Measurements from ENCODE around the gene FGD5. TPM values are rescaled to one million over a fixed set of nuclear protein-coding genes. Genes with fewer than 3 reads are reported as not detected.
A peak's percentile ranks its signal among the peaks of the same experiment; 100 is the strongest.

The FGD5 gene
- total RNA-seq, 6 donors from 2014 or later: 26.8 to 90.4 (median 57.2) TPM

DNA sequence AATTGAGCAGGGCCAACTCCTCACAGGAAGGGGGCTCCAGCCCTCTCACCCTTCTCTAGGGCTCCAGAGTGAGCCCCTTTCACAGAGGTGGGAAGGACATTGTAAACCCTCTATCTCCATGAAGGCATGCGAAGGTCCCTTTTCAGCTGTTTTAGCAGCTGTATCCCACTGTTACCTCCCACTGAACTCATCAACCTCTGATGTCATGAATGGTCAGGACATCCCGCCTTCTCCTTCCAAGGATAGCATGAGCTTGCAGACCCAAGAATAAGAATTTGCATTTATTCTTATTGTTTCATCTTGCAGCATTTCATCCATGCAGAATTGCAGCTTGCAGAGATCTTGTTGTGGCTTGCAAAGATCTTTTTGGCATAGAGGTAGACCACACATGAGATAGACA, 24.3 kb upstream of the FGD5 start:
- Histone ChIP-seq H3K27ac (peak overlapping the region in 1 of 4 donors; percentile 69), H3K4me3 (no peak overlapping the region), H3K36me3 (no peaks in the 10 kb centered on the region), H3K9me3 (no peaks in the 10 kb centered on the region), H3K27me3 (no peaks in the 10 kb centered on the region), H3K4me1 (peaks cover 12 to 16% (median 14%) of the 10 kb centered on the region in 4 donors)
- ATAC-seq (ENCODE audit: low FRiP score in 2 of 2): no peak
- 81 to 86% methylated on average over 2 of the region's 2 CpGs for WGBS, 2 donors
- TF ChIP-seq EP300 (IDR thresholded peaks at IDR 0.05): no peak
- TF ChIP-seq, protein P1, sequence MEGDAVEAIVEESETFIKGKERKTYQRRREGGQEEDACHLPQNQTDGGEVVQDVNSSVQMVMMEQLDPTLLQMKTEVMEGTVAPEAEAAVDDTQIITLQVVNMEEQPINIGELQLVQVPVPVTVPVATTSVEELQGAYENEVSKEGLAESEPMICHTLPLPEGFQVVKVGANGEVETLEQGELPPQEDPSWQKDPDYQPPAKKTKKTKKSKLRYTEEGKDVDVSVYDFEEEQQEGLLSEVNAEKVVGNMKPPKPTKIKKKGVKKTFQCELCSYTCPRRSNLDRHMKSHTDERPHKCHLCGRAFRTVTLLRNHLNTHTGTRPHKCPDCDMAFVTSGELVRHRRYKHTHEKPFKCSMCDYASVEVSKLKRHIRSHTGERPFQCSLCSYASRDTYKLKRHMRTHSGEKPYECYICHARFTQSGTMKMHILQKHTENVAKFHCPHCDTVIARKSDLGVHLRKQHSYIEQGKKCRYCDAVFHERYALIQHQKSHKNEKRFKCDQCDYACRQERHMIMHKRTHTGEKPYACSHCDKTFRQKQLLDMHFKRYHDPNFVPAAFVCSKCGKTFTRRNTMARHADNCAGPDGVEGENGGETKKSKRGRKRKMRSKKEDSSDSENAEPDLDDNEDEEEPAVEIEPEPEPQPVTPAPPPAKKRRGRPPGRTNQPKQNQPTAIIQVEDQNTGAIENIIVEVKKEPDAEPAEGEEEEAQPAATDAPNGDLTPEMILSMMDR (IDR thresholded peaks at IDR 0.05): no peak
- no peak for TF ChIP-seq POLR2AphosphoS5 (IDR thresholded peaks at IDR 0.05)
- no peak for TF ChIP-seq POLR2A (IDR thresholded peaks at IDR 0.05)
- DNase-seq: no peak

DNA sequence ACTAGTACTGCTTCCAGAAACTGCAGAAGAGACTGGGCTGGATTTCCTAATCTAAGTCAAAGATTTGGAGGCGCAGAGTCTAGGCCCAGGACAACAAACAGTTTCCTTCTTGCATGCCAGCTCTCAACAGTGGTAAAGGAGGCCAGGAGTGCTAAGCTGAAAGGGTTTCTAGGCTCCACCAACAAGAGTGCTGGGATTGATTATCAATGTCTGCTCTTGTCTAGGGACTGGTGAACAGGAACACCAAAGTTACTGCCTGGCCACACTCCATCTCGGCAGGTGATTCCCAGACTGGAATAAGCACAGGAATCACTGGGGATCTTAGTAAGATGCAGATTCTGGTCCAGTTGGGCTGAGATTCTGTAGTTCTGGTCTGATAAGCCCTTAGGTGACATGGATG, 22.8 kb upstream of the FGD5 start:
- no peak for DNase-seq

DNA sequence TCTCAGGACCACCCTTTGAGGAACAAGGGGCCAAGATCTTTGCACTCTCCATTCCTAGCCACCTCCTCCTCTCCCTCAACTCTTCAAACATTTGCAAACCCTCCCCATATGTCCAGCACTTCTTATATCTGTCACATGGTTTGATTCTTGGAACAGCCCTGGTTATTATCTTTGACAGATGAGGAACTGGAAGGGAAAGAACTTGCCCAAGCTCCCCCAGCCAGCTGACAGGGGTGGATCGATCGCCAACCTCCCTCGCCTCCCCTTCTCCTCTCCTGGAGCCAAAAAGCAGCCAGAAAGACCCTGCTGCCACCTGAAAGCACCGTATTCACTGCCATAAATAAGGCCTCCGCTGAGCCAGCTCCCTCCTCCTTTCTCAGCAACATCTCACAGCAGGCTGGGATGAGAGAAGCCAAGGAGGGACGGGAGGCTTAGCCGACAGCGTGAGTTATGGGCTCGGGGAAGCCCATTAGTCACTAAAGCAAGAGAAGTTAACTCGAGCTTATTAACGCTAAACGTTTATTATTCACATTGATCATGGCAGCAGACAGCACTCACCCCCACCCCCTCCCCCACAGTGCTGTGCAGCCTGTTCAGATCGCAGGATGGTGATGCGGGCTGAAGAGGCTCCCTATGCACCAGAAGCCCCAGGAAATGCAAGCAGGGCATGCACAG, 22.2 kb upstream of the FGD5 start:
- Histone ChIP-seq H3K27ac (peak overlapping the region in 1 of 4 donors; percentile 61), H3K27me3 (no peaks in the 10 kb centered on the region), H3K9me3 (no peaks in the 10 kb centered on the region), H3K4me1 (peaks cover 10 to 16% (median 11%) of the 10 kb centered on the region in 4 donors), H3K36me3 (no peaks in the 10 kb centered on the region), H3K4me3 (no peak overlapping the region)
- 64 to 69% methylated on average over 12 to 14 of the region's 14 CpGs for WGBS, 2 donors
- no peak for TF ChIP-seq EP300 (IDR thresholded peaks at IDR 0.05)
- TF ChIP-seq, protein P1 (IDR thresholded peaks at IDR 0.05): no peak
- no peak for TF ChIP-seq POLR2AphosphoS5 (IDR thresholded peaks at IDR 0.05)
- no peak for TF ChIP-seq POLR2A (IDR thresholded peaks at IDR 0.05)
- DNase-seq: peak in 1 of 2 donors; percentile 15
- ATAC-seq (ENCODE audit: low FRiP score in 2 of 2): no peak

More for the DNA sequence above, 22.8 kb upstream of the FGD5 start:
- TF ChIP-seq EP300 (IDR thresholded peaks at IDR 0.05) (no peak), POLR2A (IDR thresholded peaks at IDR 0.05) (no peak)
- Histone ChIP-seq H3K4me3 (no peak overlapping the region), H3K4me1 (peaks cover 12 to 16% (median 14%) of the 10 kb centered on the region in 4 donors), H3K36me3 (no peaks in the 10 kb centered on the region), H3K27me3 (no peaks in the 10 kb centered on the region), H3K9me3 (no peaks in the 10 kb centered on the region), H3K27ac (peak overlapping the region in 1 of 4 donors; percentile 61)
- 46 to 70% methylated on average over 1 to 2 of the region's 2 CpGs for WGBS, 2 donors
- no peak for ATAC-seq (ENCODE audit: low FRiP score in 2 of 2)

DNA sequence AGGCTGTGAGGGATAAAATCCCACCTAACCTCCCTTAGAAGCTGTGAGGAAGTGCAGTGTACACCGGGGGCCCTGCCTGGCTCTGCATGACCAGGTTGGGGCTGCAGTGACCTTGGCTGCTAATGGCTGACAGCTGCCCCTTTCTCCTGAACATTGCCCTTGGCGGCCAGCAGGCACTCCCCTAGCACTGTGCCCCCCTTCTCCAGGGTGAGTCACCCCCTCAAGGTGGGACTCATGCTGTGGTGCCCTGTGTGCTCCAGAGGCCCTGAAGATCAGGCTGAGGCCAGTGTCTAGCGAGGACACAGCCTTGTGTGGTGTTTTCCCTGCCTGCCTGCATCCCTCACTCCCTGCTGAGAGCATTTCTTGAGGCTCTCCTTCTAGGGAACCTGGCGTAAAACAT, 21.0 kb upstream of the FGD5 start:
- no peaks in the 10 kb centered on the region for H3K9me3 ChIP-seq
- no peak for ATAC-seq (ENCODE audit: low FRiP score in 2 of 2)
- no peaks in the 10 kb centered on the region for H3K27me3 ChIP-seq
- H3K4me3 ChIP-seq: no peak overlapping the region
- peak in 1 of 2 donors; percentile 17 for DNase-seq
- H3K27ac ChIP-seq: no peak overlapping the region
- peaks cover 5 to 17% (median 12%) of the 10 kb centered on the region in 4 donors for H3K4me1 ChIP-seq
- TF ChIP-seq, protein P1 (IDR thresholded peaks at IDR 0.05): no peak
- no peak for TF ChIP-seq EP300 (IDR thresholded peaks at IDR 0.05)
- TF ChIP-seq POLR2A (IDR thresholded peaks at IDR 0.05): no peak
- no peak for TF ChIP-seq POLR2AphosphoS5 (IDR thresholded peaks at IDR 0.05)
- H3K36me3 ChIP-seq: no peaks in the 10 kb centered on the region
- 70 to 83% methylated on average over 2 to 4 of the region's 4 CpGs for WGBS, 2 donors

DNA sequence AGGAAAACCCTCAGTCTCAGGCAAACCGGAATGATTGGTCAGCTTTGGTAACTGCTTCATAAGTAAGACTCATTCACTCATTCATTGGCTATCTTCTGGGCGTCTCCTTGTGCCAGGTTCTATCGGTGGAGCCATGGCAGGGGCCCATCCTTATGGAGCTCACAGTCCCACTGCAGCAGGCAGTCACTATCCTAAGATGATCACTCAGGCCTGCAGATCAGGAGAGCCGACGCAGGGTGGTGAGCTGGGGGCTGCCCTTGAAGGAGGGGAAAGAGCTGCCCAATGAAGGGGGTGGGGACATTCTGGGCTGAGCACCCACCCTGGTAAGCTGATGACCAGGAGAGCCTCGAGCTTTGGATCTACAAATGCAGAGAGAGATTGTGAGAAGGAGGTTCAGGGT, 20.5 kb upstream of the FGD5 start:
- no peak overlapping the region for H3K4me3 ChIP-seq
- H3K9me3 ChIP-seq: no peaks in the 10 kb centered on the region
- TF ChIP-seq, protein P1 (IDR thresholded peaks at IDR 0.05): no peak
- TF ChIP-seq POLR2A (IDR thresholded peaks at IDR 0.05): no peak
- H3K4me1 ChIP-seq: peaks cover under 1 to 21% (median 10%) of the 10 kb centered on the region in 4 donors
- H3K27me3 ChIP-seq: no peaks in the 10 kb centered on the region
- DNase-seq (no peak), ATAC-seq (ENCODE audit: low FRiP score in 2 of 2) (no peak)
- no peaks in the 10 kb centered on the region for H3K36me3 ChIP-seq
- no peak overlapping the region for H3K27ac ChIP-seq
- 86% methylated on average over 6 of the region's 6 CpGs for WGBS, 2 donors

Data from upper lobe of left lung (tissue), 6 donors.